Measurements from ENCODE around the gene RNASEH2B.

Gene RNASEH2B
- 74.1 to 96.0 reads per million in 2 donors for total RNA-seq

- peak; percentile 56 for DNase-seq
These were observed at the start of gene RNASEH2B for GRCh38 chr13:50909605-50910484. Gene RNASEH2B (plus strand): TSS chr13:50909791. CDS start chr13:50910077, 286 bp downstream.

- DNase-seq, result no peak
These were observed 45.1 kb upstream of the RNASEH2B start for GRCh38 chr13:50864492-50864891.

GRCh38 chr13:50866817-50867636 lies 42.6 kb upstream of the RNASEH2B start:
- no peak for DNase-seq

DNA sequence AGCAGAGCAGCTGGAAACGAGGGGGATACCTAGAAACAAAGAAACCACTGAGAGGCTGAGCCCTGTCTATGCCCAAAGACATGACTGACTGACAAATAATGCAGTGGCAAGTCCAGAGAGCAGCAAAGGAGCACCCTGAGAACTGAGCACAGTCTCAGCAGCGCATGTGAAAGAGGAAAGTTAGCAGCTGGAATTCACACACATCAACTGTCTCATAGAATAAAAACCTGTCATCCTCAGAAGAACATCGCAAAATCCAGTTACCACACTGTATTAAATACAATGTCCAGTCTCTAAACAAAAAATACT lies 42.0 kb upstream of the RNASEH2B start:
- DNase-seq, result no peak

DNA sequence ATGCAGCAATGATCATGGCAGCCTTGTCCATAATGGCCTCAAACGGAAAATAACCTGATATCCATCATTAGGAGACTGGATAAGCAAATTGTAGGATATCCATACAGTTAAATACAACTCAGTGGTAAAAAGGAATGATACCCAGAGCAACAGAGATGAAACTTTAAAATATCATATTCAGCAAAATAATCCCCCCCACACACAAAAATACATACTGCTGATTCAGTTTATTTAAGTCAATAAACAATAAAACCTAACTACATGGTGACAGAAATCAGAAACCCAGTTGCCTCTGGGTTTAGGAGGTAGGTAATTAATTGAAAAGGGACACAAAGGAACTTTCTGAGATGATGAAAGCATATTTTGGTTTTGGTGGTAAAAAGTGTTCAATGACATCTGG lies 38.2 kb upstream of the RNASEH2B start:
- no peak for DNase-seq

- no peak for DNase-seq
These were observed 36.1 kb upstream of the RNASEH2B start for GRCh38 chr13:50873467-50873866.

- no peak for DNase-seq
These were observed 35.6 kb upstream of the RNASEH2B start for GRCh38 chr13:50873991-50874390.

- no peak for DNase-seq
These were observed 26.7 kb upstream of the RNASEH2B start for GRCh38 chr13:50882816-50883435.

- DNase-seq, result no peak
These were observed 25.9 kb upstream of the RNASEH2B start for GRCh38 chr13:50883728-50884127.

GRCh38 chr13:50884265-50884664 lies 25.3 kb upstream of the RNASEH2B start:
- DNase-seq, result no peak

DNA sequence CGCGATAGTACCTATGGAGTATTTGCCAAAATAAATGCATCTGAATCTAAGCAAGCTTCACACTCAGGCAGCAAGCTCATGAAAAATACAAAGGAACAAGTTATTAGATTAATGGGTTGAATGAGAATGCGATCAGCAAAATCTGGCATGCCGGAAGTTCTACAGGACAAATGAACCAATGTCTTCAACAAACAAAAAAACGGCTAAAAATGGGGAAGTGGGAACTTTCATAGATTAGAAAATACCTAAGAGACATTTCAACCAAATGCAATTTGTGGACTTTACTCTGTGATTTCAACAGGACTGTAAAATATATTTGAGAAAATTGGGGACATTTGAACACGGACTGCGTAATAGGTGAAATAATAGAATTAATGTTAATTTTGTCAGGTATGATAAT lies 22.4 kb upstream of the RNASEH2B start:
- DNase-seq, result no peak

DNA sequence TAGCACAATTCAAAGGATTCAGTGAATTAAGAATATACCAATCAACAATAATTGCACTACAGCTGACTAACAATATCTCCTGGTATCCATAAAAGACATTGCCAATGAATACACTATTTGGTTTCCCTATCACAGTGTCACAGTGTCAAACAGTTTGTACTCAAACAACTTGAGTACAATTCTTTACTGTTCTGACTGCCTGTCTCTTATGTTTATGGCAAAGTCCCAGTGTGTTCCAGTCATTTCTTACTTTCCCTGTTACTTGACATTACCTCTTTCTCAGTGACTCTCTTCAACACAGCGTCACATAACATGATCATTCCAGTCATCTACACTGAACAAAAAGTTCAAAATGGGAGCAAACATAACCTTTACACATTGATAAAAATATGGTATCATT lies 21.2 kb upstream of the RNASEH2B start:
- DNase-seq, result no peak

GRCh38 chr13:50889317-50889716 lies 20.3 kb upstream of the RNASEH2B start:
- DNase-seq, result no peak

- no peak for DNase-seq
These were observed 18.4 kb upstream of the RNASEH2B start for GRCh38 chr13:50891206-50891605.

GRCh38 chr13:50892210-50892944 lies 17.2 kb upstream of the RNASEH2B start:
- peak; percentile 24 for DNase-seq

DNA sequence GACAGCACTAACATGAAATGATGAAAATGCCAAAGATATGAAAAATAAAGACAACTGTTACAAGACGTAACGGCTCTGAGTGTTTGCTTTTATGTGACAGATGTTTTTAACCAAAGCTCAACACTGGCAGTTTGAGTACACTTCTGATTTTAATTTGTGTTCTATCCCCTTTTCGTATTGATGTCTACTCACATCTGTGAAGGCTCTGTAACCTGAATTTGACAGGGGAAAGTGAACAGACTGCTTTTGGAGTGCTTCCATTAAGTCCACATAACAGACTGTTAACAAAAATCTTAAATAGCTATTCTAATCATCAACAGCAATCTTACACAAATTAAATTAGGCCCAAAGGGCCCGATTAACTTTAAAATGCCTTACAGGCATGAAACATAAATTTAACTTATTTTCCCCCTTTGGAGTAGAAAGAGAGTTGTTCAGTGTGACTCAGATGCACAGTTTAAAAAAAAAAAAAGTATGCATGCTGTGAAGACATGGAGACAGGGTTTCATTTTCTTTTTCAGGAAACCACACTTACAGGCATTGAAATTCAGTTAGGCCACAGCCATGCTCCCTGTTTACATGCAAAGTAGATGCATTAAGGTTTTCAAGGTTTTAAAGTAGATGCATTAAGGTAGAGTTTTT lies 16.3 kb upstream of the RNASEH2B start:
- no peak for DNase-seq

- DNase-seq, result no peak
These were observed 15.6 kb upstream of the RNASEH2B start for GRCh38 chr13:50894012-50894411.

GRCh38 chr13:50894504-50894903 lies 15.1 kb upstream of the RNASEH2B start:
- no peak for DNase-seq

- DNase-seq, result no peak
These were observed 11.3 kb upstream of the RNASEH2B start for GRCh38 chr13:50898338-50898737.

- DNase-seq, result no peak
These were observed 7.9 kb upstream of the RNASEH2B start for GRCh38 chr13:50901701-50902100.

- no peak for DNase-seq
These were observed 4.3 kb upstream of the RNASEH2B start for GRCh38 chr13:50905256-50905655.

DNA sequence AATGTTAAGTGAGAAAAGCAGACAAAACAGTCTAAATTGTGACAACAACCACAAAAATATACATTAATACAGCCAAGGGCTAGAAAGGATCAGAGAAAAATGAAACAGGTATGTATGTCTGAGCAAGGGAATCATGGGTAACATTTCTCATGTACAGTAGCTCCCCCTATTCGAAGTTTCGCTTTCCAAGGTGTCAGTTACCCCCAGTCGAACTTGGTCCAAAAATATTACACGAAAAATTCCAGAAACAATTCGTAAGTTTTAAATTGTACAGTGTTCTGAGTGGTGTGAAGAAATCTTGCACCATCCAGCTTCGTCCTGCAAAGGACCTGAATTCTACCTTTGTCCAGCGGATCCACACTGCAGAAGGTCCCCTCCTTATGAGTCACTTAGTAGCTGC lies 1.8 kb upstream of the RNASEH2B start:
- no peak for DNase-seq
